Stromal cell of bone marrow (primary cell): ENCODE data around the gene PPP6R2.

Experiments used
- DNase-seq: peaks from one replicate; pipeline ENCODE4 v3.0.0-alpha.2; 2012; ENCODE audit warnings: low read depth

Gene PPP6R2

DNA sequence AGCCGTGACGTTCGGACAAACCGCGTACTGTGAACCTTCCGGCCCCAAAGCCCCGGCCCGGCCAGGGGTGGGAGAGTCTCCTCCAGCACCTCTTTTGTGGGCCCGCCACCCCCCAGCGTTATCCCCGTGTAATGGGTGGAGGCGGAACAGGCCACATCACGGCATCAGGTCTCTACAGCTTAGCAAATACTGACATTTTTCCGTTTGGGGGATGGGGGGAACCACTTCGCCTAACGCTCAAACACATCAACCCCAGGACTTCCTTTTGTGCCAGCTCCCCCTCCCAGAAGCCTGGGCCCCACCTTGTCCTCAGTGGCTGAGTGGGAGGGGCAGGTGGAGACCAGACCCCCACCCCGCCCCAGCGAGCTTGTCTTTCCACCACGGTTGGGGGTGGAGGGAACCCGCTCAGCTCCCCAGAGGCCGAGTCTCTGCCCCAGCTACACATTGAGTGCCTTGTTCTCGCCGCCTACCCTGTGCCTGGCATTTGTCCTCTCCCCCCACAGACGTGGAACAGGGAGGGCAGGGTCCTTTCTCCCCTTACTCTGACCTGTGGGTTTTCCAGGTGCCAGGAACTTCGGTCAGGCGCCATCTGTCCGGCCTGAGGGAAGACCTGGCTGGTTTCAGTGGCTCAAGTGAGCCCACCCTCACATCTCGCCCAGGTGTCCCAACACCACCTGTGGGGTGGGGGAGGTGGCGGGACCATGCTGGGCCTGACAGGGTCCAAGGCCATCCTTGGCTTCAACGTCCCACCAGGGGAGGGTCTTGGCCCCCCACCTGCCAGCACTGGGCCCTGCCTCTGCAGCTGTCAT lies 102.1 kb downstream of the PPP6R2 start:
- no peak for DNase-seq

DNA sequence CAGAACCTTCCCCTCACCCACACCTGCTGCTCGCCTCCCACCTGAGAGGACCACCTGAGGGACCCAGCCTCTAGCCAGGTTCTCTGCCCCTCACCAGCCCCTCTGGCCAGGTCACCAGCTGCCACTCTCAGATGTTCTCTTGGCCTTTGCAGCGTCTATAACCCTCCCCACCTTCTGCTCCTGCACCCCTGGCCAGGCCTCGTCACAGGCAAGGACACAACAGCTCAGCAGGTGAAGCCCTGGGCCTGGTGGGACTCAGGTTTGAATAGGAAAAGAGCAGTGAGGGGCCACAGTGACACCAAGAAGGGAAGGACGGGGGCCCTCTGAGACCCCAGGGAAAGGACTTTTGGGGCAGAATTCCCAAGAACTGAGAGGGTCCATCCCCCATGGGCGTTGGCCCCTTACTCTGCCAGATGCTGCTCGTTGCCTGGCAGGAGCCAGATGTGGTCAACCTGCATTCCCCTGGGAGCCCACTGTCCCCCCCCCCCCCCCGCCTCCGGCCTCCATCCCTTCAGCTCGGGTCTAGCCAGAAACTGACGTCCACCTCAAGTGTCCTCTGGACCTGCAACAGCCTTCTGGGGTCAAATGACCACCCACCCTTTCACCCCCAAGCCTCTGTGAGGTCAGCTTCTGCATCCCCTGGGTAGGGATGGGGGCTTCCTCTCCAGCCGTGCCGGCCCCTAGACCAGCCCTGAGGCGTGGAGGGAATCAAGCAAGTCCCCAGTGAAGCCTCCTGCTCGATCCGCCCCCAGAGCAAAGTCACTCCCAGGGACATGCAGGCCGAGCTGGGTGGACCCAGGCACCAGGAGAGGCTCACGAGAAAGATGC lies 103.0 kb downstream of the PPP6R2 start:
- no peak for DNase-seq

DNA sequence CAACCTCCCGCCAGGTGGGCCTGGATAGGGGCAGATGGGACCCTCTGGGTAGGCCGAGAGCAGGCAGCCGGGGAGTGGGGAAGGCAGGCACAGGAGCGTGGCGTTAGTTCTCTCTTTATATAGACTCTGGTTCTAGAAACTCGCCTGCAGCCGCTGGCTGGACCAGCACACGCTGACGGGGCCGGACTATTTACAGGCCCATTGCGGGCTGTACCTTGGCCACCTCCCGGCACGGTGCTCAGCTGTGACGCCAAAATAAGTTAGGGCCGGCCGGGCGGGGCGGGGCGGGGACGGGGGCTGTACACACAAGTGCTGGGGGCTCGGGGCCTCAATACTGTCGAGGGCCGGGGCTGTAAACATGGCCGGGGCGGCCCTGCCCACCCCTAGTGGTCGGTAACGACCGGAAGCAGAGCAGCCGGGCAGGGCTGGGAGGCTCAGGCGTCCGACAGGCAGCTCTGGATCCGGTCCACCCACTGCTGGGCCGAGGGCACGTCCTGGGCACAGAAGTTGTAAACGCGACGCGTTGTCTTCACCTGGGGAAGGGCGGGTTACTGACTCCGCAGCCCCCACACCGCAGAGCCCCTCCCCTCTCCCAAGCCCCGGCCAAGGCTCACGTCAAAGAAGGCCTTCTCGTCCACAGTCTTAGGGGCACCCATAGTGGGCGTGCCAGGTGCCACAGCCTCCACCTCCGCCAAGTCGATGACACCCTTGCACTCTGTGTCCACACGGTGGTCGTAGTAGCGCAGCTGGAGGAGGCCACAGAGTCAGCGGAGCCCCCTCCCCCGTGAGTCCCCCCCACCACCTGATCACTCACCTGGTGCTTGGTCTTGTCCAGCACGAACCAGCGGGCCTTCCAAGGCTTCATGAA lies 103.8 kb downstream of the PPP6R2 start:
- no peak for DNase-seq

- DNase-seq: no peak
Measured at GRCh38 chr22:50447576-50448551, 104.7 kb downstream of the PPP6R2 start.

- no peak for DNase-seq
Measured at GRCh38 chr22:50452649-50453048, 109.5 kb downstream of the PPP6R2 start.

- no peak for DNase-seq
Measured at GRCh38 chr22:50454556-50455075, 111.5 kb downstream of the PPP6R2 start.

DNA sequence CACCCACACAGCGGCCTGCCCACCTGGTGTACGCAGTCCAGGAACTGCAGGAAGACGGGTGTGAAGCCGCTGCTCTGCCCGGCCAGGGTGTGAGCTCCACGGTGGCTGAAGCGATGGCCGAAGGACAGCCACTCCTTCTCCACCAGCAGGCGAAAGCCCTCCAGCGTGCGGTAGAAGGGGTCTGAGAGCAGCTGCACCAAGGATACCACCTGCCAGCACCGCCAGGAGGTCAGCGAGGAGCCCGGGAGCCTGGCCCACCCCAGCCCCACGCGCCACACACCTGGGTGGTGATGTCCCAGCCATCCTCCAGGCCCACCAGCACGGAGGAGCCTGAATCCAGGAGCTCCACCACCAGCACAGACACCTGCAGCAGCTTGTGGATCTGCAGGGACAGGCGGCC lies 112.1 kb downstream of the PPP6R2 start:
- DNase-seq: no peak

- DNase-seq: no peak
Measured at GRCh38 chr22:50456026-50456425, 112.9 kb downstream of the PPP6R2 start.

- no peak for DNase-seq
Measured at GRCh38 chr22:50456466-50457234, 113.5 kb downstream of the PPP6R2 start.

DNA sequence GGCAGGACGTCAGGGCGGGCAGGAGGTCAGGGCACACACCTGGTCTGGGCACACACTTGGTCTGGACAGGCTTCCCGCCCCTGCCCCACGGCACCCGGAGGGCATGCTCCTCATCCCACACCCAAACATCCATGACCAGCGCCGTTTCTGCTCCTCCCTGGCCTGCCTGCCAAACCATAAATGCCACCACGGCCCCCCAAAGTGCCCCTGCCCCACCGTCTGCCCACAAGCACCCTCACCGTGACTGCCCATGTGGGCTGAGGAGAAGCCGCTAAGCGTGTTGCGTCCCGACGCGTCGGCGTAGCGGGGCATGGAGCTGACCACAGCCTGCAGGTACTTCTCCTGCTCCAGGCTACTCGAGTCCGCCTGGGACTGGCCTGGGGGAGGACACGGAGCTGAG lies 115.9 kb downstream of the PPP6R2 start:
- no peak for DNase-seq

GRCh38 chr22:50459496-50460140 lies 116.5 kb downstream of the PPP6R2 start:
- no peak for DNase-seq

- no peak for DNase-seq
Measured at GRCh38 chr22:50460938-50461337, 117.8 kb downstream of the PPP6R2 start.

- no peak for DNase-seq
Measured at GRCh38 chr22:50461536-50461935, 118.4 kb downstream of the PPP6R2 start.

DNA sequence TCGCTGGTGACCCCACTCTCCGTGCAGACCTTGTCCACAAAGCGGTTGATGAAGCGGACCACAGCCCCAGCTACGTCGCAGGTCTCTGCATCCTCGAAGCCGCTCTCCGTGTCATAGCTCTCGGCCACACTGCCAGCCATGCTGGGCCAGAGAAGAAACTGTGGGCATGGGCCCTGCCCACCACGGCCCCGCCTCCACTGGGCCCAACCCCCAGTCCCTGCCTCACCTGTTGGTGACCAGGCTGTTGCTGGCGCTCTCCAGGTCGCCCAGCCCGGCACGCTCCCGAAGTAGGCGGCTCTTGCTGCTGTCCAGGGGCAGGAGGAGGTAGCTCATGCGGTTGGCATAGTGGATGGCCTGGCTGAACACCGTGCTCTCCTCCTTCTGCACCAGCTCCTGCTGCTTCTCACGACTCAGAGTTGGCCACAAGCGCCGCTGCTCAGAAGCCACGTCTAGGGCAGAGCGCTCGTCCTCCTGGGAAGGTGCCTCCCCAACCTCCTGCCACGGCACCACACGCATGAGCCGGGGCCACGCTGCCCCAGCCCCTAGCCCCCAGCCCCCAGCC lies 118.9 kb downstream of the PPP6R2 start:
- no peak for DNase-seq

DNA sequence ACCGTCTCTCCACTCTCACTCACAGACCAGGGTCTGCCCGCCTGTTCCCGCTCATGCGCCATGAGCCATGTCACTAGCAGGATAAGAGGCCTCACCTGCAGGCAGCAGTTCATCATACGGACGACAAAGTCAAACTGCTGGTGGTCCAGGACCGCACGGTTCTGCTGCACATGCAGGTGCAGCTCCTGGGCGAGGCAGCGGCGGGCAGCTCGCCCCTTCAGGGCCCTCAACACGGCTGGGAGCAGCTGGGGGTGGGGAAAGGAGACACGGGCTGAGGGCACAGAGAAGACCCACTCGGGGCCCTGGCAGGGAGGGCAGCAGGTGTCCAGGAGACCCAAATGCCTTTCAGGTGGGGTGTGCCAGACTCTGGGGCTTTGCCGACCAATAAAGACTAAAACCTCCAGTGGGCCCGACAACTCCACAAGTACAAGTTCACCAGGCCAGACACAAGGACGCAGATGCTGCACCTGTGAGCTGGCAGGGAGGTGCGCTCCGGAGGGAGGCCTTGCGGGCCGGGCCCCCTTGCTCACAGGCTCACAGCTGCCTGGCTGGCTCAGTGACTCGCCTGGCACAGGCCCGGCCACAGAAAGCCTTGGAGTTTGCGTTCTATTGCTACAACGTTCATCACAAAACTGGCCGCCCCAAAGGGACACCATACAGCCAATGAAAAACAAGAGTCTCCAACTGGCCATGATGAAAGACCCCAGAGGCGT lies 120.2 kb downstream of the PPP6R2 start:
- DNase-seq: no peak

GRCh38 chr22:50464451-50464850 lies 121.3 kb downstream of the PPP6R2 start:
- DNase-seq: no peak

DNA sequence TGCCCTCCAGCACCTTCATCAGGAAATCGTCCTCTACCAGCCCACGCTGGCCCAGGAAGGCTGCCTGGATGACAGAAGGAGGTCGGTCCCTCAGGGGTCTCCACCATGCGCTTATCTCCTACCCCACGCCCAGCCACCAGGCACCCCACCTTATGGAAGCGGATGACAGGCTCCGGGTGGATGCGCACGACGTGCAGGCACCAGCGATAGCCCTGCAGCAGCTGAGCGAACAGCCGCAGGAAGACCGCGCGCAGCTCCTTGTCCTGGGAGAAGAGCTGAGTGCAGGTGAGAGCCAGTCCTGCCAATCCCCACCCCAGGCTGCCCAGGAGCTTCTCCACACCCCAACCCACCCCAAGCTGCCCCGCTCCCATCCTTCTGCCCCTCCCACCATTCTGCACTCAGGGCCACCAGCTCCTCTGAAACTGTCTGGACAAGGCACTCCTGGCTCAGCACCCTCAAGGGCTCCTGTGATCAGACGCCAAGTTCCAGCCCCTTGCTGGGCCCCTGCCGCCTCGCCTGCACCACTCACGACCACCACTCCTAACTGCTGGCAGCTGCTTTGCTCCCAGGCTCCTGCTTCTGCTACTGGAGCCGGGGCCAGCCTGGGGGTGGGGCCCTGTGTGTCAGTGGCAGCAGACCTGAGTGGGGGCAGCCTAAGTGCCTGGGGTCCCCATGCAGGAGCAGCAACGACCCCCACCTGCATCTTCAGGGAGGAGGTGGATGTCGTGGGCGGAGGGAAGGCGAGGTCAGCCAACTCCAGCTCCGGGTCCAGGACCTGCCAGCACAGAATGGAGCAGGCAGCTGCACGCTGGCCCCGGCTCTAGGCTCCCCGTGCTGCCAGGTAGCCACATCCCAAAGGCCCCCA lies 122.2 kb downstream of the PPP6R2 start:
- no peak for DNase-seq

DNA sequence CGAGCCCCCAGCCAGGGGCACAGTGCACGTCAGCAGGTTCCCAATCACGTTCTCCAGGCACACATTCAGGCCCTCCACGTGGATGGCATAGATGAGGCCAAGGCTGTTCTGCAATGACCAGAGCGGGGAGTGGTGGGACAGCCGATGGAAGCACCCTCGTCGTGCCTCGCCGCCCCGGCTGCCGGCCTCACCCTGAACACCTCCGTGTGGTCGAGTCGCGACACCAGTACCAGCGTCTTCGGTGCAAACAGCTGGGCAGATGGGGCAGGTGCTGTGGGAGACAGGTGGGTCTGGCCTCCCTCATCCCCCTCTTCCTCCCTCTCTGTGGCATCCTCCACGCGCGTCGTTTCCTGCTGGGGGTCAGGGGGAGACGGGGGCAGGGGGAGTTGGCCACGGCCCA lies 124.2 kb downstream of the PPP6R2 start:
- no peak for DNase-seq
